NB4 (cell line): ENCODE measurements around the gene PTCSC3.

Experiments
- CTCF ChIP-seq: IDR thresholded peaks from one replicate; pipeline ENCODE4 v1.5.1; 2012; ENCODE audit warnings: low read depth, low read length
- POLR2A ChIP-seq: IDR thresholded peaks from 2 replicates; pipeline ENCODE4 v1.6.1; 2011; ENCODE audit warnings: mild to moderate bottlenecking; ENCODE audit not compliant: insufficient read length; ENCODE audit errors: extremely low read depth

GRCh38 chr14:36134038-36134437, 42.5 kb downstream of the PTCSC3 start:
- TF ChIP-seq CTCF = no peak
- no peak for TF ChIP-seq POLR2A
